Activated gamma-delta T cell (primary cell): ENCODE results near the gene ZNF574.

Experiments used
- DNase-seq: peaks from one replicate; lab custom pipeline; 2025; lab: John Stamatoyannopoulos, UW

ZNF574 gene

GRCh38 chr19:42054205-42054604 lies 21.8 kb upstream of the ZNF574 start:
- DNase-seq, result no peak

- no peak for DNase-seq
Measured at GRCh38 chr19:42057846-42058245, 18.1 kb upstream of the ZNF574 start.

DNA sequence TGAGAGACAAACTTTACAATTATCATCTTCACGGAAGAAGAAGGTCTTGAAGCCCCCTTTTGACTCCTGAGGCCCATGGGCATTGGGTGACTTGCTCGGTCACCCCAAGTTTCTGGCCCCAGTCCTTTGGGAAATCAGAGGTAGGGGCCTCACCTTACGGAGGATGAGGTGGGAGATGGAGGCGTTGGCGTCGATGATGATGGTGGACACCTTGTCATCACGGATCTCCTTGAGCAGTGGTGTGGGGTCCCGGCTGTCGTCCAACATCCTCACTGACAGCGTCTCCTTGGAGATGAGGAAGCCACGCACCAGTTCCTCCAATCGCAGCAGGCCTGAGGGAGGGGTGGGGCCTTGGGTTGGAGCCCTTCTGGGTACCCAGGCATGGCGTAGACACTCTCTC lies 16.8 kb upstream of the ZNF574 start:
- DNase-seq, result no peak

GRCh38 chr19:42060117-42060516 lies 15.8 kb upstream of the ZNF574 start:
- no peak for DNase-seq

DNA sequence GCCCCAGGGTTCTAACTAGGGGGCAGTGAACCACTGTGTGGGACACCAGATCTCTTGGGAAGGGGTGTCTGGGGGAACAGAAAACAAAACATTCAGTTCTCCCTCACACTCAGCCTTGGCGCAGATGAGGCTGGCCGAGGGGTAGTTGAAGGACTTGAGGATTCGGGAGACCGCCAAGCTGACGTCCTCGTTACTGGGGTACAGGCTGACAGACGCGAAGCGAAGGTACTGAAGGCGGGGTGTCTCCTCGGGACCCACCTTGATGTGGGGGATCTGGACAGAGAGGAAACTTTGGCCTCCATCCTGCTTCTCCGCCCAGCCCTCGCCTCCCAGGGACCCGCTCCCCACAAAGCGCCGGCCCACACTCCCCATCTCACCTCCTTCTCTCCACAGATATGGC lies 13.6 kb upstream of the ZNF574 start:
- DNase-seq, result no peak

- DNase-seq, result no peak
Measured at GRCh38 chr19:42064432-42064831, 11.5 kb upstream of the ZNF574 start.

DNA sequence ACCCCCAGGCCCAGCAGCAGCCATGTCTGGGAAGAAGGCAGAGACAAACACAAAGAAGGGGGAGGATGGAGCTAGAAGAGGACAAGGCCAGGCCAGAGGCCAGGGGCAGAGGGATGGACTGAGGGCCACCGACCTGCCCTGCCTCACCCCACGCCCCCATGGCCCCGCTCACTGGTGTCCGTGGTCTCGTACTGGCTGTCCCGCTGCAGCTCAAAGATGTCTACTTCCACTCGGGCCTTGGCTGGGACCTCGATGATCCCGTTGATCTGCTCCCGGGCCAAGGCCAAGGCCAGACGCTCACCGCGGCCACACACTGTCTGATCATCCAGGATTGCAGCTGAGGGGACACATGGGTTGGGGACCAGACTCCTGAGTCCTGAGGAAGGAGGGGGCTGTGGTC lies 10.9 kb upstream of the ZNF574 start:
- DNase-seq, result no peak

- no peak for DNase-seq
Measured at GRCh38 chr19:42065511-42065910, 10.5 kb upstream of the ZNF574 start.

- no peak for DNase-seq
Measured at GRCh38 chr19:42066075-42066754, 9.8 kb upstream of the ZNF574 start.

DNA sequence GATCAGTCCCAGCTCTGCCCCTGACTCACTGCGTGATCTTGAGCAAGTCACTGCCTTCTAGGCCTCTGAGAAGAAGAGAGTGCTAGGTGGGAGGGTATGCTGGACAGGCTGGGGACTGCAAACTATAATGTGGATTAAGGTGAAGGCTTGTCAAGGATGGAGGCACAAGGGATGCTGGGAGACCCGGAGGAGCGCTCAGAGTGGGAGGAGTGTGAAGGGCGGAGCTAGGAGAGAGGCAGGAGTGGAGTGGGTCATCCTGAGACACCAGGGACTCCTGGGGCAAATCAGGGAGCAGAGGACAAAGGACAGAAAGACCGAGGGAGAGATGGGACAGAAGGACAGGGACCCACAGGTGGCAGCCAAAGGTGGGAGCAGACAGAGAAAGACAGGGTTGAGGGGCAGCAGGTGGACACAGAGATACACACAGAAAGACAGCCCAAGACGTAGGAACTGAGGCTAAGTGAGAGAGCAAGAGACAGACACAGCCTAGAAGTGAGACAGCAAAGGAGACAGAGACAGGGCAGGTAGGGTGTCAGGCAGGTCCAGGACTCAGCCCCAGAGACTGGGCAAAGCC lies 8.6 kb upstream of the ZNF574 start:
- no peak for DNase-seq

- DNase-seq, result no peak
Measured at GRCh38 chr19:42068361-42068755, 7.6 kb upstream of the ZNF574 start.

DNA sequence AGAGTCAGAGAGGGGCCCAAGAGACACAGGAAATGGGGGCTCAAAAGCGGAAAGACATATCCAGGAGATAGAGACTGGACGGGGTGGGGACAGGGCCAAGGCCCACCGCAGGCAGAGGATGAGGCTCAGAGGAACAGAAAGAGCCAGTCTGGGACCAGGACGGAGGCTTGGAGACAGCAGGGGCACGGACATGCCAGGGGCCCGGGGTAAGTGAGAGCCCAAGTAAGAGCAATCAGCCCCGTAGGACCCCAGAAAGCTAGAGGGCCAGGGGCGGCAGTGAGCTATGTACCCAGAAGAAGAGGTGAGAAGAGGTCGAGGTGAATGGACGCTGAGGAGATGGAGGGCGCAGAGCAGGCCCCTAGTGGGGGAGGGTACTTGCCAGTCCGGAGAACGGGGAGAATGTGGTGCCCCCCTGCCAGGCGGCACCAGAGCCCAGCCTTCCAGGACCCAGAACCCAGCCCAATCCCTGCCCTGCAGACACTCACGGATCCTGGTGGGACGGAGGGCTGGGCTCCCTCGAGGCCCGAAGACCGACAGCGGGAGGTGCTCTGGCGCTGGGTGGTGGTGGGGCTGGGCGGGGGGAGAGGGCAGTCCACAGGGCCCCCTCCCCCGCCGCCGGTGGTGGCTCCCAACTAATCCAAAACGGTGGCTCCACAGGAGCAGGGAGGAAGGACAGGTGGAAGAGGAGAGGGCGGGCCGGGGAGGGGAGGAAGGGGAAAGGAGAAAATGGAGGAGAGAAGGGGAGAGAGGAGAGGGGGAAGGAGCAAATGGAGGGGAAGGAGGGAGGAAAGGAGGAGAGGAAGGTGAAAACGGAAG lies 7.0 kb upstream of the ZNF574 start:
- DNase-seq, result no peak

DNA sequence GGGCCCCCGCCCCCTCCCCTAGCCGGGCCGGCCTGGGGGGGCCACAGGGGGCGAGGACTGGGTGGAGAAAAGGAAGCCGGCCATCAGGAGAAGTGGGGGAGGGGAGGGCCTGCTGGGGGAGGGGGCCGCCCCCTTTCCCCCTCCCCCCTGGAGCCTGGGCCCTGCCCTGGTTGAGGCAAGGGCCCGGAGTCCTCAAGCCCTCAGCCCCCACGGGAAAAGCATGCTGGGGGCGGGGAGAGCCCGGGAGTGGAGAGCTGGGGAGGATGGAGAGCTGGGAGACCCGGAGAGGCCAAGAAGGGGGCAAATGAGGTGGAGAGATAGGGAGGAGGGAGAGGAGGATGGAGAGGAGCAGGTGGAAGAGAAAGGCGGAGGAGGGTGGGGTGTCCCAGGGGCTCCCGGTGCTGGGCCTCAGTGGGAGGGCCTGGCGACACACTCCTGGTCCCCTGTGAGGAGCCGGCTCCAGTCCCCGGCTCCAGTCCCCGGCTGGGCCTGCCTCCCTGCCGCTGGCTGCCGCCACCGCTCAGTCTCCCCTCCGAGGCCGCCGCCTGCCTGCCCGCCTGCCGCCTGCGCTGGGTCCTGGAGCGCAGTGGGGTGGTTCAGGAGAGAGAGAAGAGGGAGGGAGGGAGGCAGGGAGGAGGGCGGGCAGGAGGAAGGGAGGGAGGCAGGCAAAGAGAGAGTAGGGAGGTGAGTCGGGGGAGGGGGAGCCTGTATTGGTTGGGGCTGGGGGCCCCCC lies 6.2 kb upstream of the ZNF574 start, which contains the start of gene GRIK5:
Gene GRIK5 (minus strand): TSS at position 588 of the 733 bp plus-strand sequence. CDS start 4,436 bp downstream, outside the sequence.
- DNase-seq, result no peak

DNA sequence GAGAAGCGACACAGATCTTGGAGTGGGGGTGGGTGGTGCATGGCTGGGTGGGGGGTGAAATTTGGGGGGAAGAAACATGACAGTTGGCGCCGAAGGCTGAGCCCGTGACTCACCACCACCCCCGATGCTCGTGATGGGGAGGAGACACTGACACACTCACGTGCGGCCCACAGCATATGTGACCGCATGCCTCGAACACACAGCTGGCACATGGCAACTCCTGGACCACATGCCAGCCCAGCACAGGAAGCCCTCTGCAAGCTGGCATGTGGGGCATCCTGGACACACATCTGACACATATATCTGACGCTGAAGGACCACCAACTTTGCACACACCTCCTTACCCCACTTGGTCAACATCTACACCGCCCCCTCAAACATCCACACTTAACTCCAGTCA lies 4.7 kb upstream of the ZNF574 start:
- no peak for DNase-seq

- DNase-seq, result no peak
Measured at GRCh38 chr19:42074513-42075363, 1.2 kb upstream of the ZNF574 start.

- no peak for DNase-seq
Measured at GRCh38 chr19:42075364-42075615, 676 bp upstream of the ZNF574 start.

GRCh38 chr19:42076380-42076944 lies 496 bp downstream of the ZNF574 start:
- DNase-seq, result no peak

DNA sequence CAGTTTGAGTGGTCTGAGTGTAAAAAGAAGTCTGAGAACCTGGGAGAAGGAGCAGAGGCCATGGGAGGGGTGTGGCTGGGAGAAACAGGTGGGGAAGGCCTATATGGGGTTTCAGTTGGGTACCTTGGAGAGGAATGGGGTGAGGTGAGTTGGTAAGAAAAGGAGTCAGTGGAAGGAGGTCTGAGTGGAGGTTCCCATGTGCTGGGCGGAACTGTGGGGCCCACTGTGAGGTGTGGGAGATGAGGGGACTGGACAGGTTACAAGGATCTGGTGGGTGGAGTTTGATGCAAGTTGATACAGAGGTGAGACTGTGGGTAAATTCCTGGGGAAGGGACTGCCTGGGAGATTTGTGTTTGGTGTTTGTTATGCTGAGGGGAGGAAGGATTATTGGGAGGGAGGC lies 2.1 kb downstream of the ZNF574 start:
- DNase-seq, result no peak

DNA sequence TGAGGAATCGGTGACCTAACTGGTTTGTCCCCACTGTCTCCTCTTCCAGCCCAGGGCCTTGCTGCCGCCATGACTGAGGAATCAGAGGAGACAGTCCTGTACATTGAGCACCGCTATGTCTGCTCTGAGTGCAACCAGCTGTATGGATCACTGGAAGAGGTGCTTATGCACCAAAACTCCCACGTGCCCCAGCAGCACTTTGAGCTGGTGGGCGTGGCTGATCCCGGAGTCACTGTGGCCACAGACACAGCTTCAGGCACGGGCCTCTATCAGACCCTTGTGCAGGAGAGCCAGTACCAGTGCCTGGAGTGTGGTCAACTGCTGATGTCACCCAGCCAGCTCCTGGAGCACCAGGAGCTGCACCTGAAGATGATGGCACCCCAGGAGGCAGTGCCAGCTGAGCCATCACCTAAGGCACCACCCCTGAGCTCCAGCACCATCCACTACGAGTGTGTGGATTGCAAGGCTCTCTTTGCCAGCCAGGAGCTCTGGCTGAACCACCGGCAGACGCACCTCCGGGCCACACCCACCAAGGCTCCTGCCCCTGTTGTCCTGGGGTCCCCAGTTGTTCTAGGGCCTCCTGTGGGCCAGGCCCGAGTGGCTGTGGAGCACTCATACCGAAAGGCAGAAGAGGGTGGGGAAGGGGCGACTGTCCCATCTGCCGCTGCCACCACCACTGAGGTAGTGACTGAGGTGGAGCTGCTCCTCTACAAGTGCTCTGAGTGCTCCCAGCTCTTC lies 2.7 kb downstream of the ZNF574 start:
- no peak for DNase-seq

DNA sequence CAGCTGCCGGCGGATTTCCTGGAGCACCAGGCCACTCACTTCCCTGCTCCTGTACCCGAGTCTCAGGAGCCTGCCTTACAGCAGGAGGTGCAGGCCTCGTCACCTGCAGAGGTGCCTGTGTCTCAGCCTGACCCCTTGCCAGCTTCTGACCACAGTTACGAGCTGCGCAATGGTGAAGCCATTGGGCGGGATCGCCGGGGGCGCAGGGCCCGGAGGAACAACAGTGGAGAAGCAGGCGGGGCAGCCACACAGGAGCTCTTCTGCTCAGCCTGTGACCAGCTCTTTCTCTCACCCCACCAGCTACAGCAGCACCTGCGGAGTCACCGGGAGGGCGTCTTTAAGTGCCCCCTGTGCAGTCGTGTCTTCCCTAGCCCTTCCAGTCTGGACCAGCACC lies 3.3 kb downstream of the ZNF574 start:
- no peak for DNase-seq
